ENCODE measurements around the gene ALG1.

DNA sequence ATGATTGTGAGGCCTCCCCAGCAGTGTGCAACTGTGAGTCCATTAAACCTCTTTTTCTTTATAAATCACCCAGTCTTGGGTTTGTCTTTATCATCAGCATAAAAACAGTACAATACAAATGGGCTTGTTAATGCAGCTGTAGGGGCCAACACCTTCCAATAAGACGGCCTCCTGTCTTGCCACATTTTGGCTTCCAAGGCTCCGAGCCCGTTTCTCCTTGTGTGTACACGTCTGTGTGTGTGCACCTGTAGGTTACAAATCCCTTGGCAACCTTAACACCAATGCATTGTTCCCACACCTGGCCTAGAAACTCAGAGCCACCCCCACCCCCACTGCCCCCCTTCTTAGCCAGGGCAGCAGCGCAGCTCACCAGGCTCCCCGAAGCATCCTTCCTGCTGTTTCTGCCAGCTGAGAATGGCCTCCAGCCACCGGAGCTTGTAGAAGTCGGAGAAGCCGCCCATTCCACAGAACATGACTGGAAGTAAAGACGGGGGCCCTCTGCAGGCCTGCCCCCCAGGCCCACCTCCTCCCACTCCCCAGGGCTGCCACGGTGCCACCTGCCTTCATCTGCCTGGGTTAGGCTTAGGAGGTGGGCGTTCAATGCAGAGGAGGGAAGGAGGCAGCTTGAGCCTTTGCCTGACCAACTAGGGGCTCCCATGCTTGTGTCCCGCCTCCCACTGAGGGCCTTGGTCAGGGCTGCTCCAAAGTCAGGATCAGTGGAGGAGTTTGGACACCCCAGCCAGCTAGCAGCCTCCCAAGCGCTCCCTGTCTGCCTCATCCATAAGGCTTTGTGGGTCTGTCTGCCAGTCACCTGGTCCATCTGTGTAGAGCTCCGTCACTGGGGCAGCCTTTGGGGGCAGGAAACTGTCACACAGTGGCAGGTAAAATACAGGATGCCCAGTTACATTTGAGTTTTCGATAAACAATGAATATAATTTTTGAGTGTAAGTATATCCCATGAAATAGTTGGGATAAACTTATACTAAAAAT, 16.5 kb upstream of the ALG1 start:
- TF ChIP-seq, protein P1, sequence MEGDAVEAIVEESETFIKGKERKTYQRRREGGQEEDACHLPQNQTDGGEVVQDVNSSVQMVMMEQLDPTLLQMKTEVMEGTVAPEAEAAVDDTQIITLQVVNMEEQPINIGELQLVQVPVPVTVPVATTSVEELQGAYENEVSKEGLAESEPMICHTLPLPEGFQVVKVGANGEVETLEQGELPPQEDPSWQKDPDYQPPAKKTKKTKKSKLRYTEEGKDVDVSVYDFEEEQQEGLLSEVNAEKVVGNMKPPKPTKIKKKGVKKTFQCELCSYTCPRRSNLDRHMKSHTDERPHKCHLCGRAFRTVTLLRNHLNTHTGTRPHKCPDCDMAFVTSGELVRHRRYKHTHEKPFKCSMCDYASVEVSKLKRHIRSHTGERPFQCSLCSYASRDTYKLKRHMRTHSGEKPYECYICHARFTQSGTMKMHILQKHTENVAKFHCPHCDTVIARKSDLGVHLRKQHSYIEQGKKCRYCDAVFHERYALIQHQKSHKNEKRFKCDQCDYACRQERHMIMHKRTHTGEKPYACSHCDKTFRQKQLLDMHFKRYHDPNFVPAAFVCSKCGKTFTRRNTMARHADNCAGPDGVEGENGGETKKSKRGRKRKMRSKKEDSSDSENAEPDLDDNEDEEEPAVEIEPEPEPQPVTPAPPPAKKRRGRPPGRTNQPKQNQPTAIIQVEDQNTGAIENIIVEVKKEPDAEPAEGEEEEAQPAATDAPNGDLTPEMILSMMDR (IDR thresholded peaks at IDR 0.05; ENCODE audit: poor library complexity, severe bottlenecking) = no peak
- no peak for TF ChIP-seq SMC3 (conservative IDR thresholded peaks at IDR 0.05; ENCODE audit: poor library complexity)
- no peak for TF ChIP-seq EZH2 (IDR thresholded peaks at IDR 0.05; ENCODE audit: borderline replicate concordance, insufficient read depth, low read length, poor library complexity, severe bottlenecking)
- TF ChIP-seq RAD21 (conservative IDR thresholded peaks at IDR 0.05) = no peak

Measured in neural cell (in vitro differentiated cells).